Lung (tissue), 12 donors: ENCODE results near the gene SH3PXD2A. TPM values are rescaled to one million over a fixed set of nuclear protein-coding genes. Genes with fewer than 3 reads are reported as not detected.

Experiments
- ATAC-seq: fragments of 200-7000 bp; cut with Tn5 transposase; one replicate; pipeline ENCODE4 v1.9.1; 2020; ENCODE audit warnings: moderate number of reproducible peaks; ENCODE audit not compliant: insufficient read depth, low FRiP score
- DNase-seq, 3 donors: peaks; one replicate each; pipeline ENCODE4 v3.0.0-alpha.2; 2013 to 2017
- H3K27ac ChIP-seq, 2 donors: one replicate each; pipeline ENCODE4 v1.5.1; 2013; ENCODE audit warnings: mild to moderate bottlenecking in 2 of 2, moderate library complexity in 2 of 2, control low read depth in 1 of 2, inconsistent platforms in 1 of 2, low read depth in 1 of 2, low read length in 1 of 2
- H3K27me3 ChIP-seq, 3 donors: one replicate each; pipeline ENCODE4 v1.5.1; 2013; ENCODE audit warnings: low read length in 2 of 3; ENCODE audit not compliant: control insufficient read depth in 3 of 3, insufficient read depth in 3 of 3
- H3K36me3 ChIP-seq, 4 donors: one replicate each; pipeline ENCODE4 v1.5.1; 2013; ENCODE audit warnings: low read length in 4 of 4, mild to moderate bottlenecking in 1 of 4, moderate library complexity in 1 of 4; ENCODE audit not compliant: control insufficient read depth in 4 of 4, insufficient read depth in 4 of 4
- H3K4me1 ChIP-seq, 5 donors: one replicate each; pipeline ENCODE4 v1.5.1; 2013; ENCODE audit warnings: low read length in 5 of 5, mild to moderate bottlenecking in 2 of 5, moderate library complexity in 1 of 5; ENCODE audit not compliant: control insufficient read depth in 5 of 5, insufficient read depth in 5 of 5
- H3K4me3 ChIP-seq: one replicate; pipeline ENCODE4 v1.5.1; 2013; ENCODE audit warnings: mild to moderate bottlenecking, control low read depth, moderate library complexity
- H3K9ac ChIP-seq, 2 donors: one replicate each; pipeline ENCODE4 v1.5.1; 2013; ENCODE audit warnings: low read length in 2 of 2, control low read depth in 1 of 2; ENCODE audit not compliant: insufficient read depth in 1 of 2
- H3K9me3 ChIP-seq, 4 donors: one replicate each; pipeline ENCODE4 v1.5.1; 2013; ENCODE audit warnings: low read length in 3 of 4, mild to moderate bottlenecking in 1 of 4, moderate library complexity in 1 of 4; ENCODE audit not compliant: control insufficient read depth in 4 of 4, insufficient read depth in 3 of 4
- CTCF ChIP-seq: IDR thresholded peaks from 2 replicates; pipeline ENCODE4 v1.5.1; 2012; ENCODE audit warnings: mild to moderate bottlenecking; ENCODE audit errors: control extremely low read depth, extremely low read depth
- WGBS, 2 donors: extraction: QIAGEN DNeasy Blood & Tissue Kit; methylation state at CpG; one replicate each; pipeline ENCODE4 v1.1.7; 2013; 5-methylcytosine and 5-hydroxymethylcytosine counted together
- polyA plus RNA-seq, 2 donors: library from polyadenylated mRNA; stranded (reverse); fragments of 200-250 nt; gene quantifications; one replicate each; pipeline ENCODE4 v1.2.1, GENCODE V29; 2013
- total RNA-seq, 2 donors: library from RNA; depleted of rRNA in 1 of 2; stranded (reverse); fragments of >200 nt in 1 of 2; gene quantifications; one replicate each; pipeline ENCODE4 v1.2.1, GENCODE V29; 2014 to 2021
- donor health status: control.
- donor health status: control.
- donor health status: Bipolar disorder and iron deficiency.
- donor health status: healthy.
- donor health status: DM: yes; HTN: yes; CAD: no.

SH3PXD2A gene
- total and polyA plus RNA-seq, 4 donors, result 9.9 to 53.2 (median 29.2) TPM

GRCh38 chr10:103885617-103886016 lies 30.2 kb upstream of the SH3PXD2A start:
- Histone ChIP-seq H3K9ac (no peak overlapping the region), H3K4me3 (no peak overlapping the region), H3K36me3 (peaks cover 12 to 45% (median 32%) of the 10 kb centered on the region in 4 donors), H3K27me3 (no peaks in the 10 kb centered on the region), H3K9me3 (no peaks in the 10 kb centered on the region), H3K27ac (no peak overlapping the region), H3K4me1 (peaks cover 0 to 20% (median 3%) of the 10 kb centered on the region in 5 donors)
- 78 to 95% methylated on average over 6 of the region's 6 CpGs for whole genome bisulfite sequencing, 2 donors
- no peak for TF ChIP-seq CTCF
- no peak for DNase-seq
- ATAC-seq, result no peak

- Histone ChIP-seq H3K27me3 (no peaks in the 10 kb centered on the region), H3K27ac (no peak overlapping the region), H3K4me1 (peaks cover 0 to 16% (median 3%) of the 10 kb centered on the region in 5 donors), H3K9ac (no peak overlapping the region), H3K9me3 (no peaks in the 10 kb centered on the region), H3K4me3 (no peak overlapping the region), H3K36me3 (peaks cover 12 to 43% (median 34%) of the 10 kb centered on the region in 4 donors)
- DNase-seq (peak; percentile 54 to 80 (median 77)), ATAC-seq (peak; percentile 27)
- 55 to 67% methylated on average over 3 of the region's 3 CpGs for WGBS, 2 donors
- peak; percentile 64 for TF ChIP-seq CTCF
Measured at GRCh38 chr10:103884681-103885139, 29.3 kb upstream of the SH3PXD2A start.

GRCh38 chr10:103882285-103883007 lies 27.1 kb upstream of the SH3PXD2A start:
- H3K36me3 ChIP-seq, result peaks cover 12 to 48% (median 38%) of the 10 kb centered on the region in 4 donors
- no peak for ATAC-seq
- H3K27me3 ChIP-seq, result no peaks in the 10 kb centered on the region
- no peak overlapping the region for H3K4me3 ChIP-seq
- no peak for DNase-seq
- TF ChIP-seq CTCF, result no peak
- no peak overlapping the region for H3K9ac ChIP-seq
- H3K9me3 ChIP-seq, result no peaks in the 10 kb centered on the region
- peak overlapping the region in 1 of 2 donors; percentile 68 for H3K27ac ChIP-seq
- peaks cover 0 to under 1% (median 0%) of the 10 kb centered on the region in 5 donors for H3K4me1 ChIP-seq
- WGBS, 2 donors, result 93 to 97% methylated on average over 8 of the region's 8 CpGs
